Fibroblast of gingiva (primary cell): Measurements from ENCODE around the gene CCM2.

Experiments
- DNase-seq: peaks from one replicate; pipeline ENCODE4 v3.0.0-alpha.2; 2011; ENCODE audit warnings: low read depth

Gene CCM2

GRCh38 chr7:45082031-45082830 lies 82.2 kb downstream of the CCM2 start:
- no peak for DNase-seq

- no peak for DNase-seq
Observed at GRCh38 chr7:45082831-45083331, 82.9 kb downstream of the CCM2 start.

- DNase-seq, result no peak
Observed at GRCh38 chr7:45084336-45084735, 84.3 kb downstream of the CCM2 start.

GRCh38 chr7:45084901-45085618 lies 85.1 kb downstream of the CCM2 start:
- no peak for DNase-seq

GRCh38 chr7:45085619-45086200 lies 85.7 kb downstream of the CCM2 start:
- no peak for DNase-seq

DNA sequence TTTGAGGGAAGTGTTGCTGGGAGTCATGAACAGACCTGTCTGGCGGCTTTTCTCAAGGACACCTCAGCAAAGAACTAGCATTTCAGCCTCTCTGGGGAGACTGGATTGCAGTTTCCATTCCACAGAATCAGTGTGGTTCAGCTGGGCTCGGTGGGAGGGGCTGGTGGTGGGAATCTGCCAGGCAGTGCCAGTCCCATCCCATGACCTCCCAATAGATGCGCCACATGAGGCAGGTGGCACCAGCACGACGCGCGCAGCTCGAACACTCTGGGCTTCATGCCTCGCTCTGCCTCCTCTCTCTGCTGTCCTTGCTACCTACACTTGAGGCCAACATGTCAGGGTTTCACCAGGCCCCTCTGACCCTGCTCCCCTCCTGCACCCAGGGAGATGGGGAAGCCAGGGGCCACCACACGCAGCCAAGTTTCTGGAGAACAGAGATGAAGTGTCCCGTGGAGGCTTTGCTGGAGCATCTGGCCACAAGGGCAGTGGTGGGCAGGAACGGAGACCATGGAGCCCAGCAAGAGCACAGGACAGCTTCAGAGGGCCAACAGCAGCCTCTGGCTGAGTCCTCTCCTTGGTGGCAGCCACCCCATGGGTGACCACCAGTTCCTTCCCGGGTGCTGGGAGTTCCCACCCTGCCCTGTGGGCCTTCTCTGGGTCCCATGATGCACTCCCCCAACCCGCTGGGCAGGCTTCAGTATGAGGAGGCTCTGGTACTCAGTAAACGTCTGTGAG lies 86.5 kb downstream of the CCM2 start:
- DNase-seq, result no peak

DNA sequence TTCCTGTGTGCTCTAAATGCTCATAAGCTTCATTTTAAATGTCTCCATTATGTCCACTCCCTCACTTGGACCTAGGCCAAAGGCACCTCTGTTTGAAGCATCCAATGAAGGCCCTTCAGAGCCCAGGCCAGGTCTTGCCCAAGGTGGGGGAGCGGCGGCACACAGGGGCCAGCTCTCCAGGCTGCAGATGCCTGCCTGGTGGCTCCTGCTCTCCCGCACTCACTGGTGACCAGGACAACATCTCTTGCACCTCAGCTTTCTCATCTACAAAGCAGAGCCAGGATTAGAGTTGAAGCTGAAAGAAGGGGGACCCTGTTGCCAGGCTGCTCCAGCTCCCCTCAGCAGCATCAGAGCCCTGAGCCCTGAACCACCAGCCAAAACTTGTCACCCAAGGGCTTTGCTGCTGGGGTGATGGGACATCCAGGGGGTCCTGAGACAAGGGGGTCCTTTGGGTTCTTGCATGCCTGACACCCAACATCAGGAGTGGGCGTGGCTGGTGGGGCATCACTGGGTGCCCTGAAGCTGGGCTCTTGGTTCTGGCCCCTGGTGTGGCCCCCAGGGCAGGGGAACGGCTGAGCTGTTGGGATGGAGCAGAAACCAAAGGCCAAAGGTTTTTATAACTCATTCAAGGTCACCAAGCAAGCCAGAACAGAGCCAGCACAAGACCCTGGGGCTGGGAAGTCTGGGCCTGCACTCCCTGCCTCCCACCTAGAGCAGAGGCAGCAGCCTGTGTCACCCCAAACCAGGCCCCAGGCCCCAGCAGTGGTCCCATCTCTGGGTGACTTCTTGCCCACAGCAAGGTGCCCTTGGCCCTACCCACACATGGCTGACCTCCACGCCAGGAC lies 87.5 kb downstream of the CCM2 start:
- no peak for DNase-seq

- DNase-seq, result no peak
Observed at GRCh38 chr7:45088146-45088701, 88.2 kb downstream of the CCM2 start.

- DNase-seq, result no peak
Observed at GRCh38 chr7:45088821-45089340, 88.9 kb downstream of the CCM2 start, which contains the start of gene NACAD. Gene NACAD (minus strand): TSS chr7:45088969. CDS start chr7:45088894, 75 bp downstream.

DNA sequence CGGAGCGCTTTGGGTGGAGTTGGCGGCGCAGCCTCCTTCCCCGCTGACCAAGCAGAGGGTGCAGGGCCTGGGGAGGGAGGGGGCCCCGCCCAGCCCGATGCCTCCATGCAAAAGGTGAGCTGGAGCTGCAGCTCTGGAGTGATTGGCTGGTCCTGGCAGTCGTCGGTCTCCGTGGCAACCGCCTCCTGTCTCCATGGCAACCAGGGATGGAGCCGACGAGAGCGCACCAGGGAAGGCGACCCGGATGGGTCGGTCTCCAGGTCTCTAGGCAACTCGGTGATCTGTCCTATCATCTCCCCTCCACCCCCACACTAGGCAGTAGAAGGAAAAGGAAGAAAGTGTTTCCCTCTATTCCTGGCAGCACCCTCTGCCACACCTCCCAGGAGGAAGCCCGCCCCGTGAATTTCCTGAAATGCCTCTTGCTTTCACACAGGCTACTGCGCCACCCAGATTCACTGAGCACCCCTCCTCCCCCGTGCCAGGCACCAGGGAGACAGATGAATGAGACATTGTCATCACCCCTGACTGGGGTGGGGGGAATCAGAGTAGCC lies 89.4 kb downstream of the CCM2 start:
- DNase-seq, result peak; percentile 21

- no peak for DNase-seq
Observed at GRCh38 chr7:45092100-45092930, 92.3 kb downstream of the CCM2 start.

GRCh38 chr7:45092931-45093235 lies 92.9 kb downstream of the CCM2 start:
- DNase-seq, result no peak

DNA sequence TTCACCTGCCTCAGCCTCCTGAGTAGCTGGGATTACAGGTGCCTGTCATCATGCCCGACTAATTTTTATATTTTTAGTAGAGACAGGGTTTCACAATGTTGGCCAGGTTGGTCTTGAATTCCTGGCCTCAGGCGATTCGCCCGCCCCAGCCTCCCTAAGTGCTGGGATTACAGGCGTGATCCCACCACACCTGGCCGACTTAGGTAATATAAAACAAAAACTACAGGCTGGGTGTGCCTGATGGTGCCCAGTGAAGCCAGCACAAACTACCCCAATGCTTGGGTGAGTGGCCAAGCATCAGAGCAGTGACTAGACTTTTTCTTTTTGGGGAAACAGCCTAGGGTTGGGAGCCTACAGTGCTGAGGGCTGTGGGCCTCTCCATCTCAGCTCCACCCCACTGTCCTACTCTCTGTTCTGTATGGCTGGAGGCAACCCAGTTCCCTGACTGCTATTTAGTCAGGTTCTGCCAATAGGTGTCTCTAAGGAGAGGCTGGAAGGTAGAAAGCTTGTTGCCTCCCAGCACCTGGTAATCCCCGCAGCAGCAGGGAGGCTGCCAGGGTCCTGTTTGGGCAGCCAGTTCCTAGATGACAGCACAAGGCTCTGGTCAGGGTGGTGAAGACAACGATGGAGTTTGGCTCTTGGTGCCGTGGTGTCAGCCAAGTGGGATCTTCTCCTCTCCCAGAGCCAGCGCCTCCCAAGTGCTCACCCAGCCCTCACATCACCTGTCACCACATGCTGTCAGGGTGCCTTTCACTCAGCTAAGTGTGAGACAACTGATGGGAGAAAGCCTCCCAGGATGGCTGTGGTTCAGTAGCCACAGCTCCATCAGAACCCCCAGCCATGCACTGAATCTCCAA lies 99.2 kb downstream of the CCM2 start:
- DNase-seq, result no peak

DNA sequence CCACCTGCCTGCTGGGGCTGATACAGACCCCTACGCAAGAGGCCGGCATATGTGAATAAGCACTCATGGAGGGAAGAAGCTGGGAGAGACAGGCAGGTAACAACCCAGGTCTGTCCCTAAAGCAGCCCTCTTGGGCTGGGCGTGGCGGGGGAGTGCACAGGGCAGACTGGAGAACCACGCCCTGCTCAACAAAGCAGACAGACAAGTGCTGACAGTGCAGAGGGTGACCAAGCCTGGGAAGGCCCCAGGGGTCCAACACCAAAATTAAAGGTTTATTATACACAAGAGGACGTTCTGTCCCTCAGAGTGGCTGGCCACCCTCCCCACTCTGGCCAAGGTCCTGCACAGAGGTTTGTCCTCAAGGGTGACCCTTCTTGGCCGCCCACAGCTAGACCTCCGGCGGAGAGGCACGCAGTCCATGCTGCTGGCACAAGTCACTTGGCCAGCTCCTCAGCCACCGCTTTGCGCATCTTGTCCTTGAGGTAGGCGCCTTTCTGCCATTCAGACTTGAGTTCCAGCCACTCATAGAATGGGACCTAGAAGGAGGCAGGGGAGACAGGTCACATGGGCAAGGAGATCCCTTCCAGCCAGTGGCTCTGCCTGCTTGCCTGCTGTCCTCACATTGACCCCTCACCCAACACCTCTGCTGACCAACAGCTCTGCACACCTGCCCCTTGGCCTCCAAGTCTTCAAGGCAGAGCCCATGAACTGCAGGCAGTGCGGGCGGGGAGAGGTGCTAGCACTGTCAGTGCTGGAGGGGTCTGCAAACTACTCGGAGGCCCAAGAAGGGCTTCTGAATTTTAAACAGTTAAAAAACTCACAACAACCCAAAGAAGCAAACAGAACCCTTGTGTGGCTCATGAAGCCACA lies 100.1 kb downstream of the CCM2 start:
- no peak for DNase-seq

DNA sequence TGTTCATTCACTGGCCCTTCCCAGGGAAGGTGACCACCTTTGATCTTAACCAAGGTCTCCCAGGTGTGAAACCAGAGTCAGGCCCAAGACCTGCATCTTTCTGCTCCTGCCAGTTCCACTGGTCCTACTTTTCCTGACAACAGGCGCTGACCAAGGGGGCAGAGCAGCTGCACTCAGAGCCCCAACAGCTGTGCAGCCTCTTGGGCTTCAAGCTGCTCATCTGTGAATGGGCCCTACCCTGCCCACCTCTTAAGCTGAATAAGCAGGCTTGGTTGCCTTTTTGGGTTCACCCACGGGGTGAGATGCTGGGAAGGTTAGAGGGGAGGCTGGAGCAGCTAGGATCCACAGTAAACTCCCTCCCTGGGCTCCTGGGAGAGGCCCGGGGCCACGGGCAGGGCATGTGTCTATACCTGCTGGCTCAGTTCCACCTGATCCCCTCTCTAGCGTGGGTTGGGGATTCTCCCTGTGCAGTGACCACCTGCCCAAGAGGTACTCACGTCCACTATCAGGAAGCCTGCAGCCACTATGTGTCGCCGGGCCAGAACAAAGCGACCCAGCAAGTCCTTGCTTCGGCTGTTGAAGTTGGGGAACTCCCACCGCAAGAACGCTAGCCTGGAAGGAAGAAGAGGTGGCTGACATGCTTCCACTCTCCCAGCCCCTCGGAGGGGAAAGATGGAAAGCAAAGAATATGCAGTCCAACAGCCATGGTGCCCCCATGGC lies 100.9 kb downstream of the CCM2 start:
- DNase-seq, result no peak

DNA sequence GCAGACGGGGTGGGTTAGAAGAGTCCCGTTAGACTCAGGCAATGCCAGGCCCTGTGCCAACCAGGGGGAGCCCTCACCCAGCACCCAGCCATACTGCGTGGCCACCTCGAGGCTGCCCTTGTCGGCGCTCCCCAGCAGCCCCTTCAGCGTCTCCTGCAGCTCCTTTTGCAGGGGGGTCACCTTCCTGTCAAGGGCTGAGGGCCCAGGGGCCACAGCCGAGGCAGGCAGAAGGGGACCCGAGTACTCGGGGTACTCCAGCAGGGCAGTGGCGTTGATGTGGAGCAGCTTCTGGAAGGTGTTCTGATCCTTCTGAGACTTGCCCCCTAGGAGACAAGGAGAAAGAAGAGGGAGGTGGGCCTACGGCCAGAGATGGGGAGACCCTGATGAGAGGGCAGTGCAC lies 101.7 kb downstream of the CCM2 start:
- DNase-seq, result no peak
